HEK293T (cell line): ENCODE data around the gene FGD5.

Experiments
- CTCF ChIA-PET: fragments of 350-600 bp; formaldehyde crosslinking; extraction: SDS; loops from one replicate; lab custom pipeline; 2021; ENCODE audit warnings: antibody characterized with exemption, inconsistent platforms; lab: Yijun Ruan, JAX
- POLR2A ChIA-PET: fragments of 350-600 bp; formaldehyde crosslinking; extraction: SDS; loops from one replicate; lab custom pipeline; 2020; ENCODE audit warnings: antibody characterized with exemption, inconsistent platforms; lab: Yijun Ruan, JAX
- DNase-seq: peaks from one replicate; pipeline ENCODE4 v3.0.0; 2012; ENCODE audit warnings: mixed read lengths; ENCODE audit errors: extremely low spot score
- ARNT ChIP-seq: fragments of 450-650 bp; IDR thresholded peaks from 2 replicates; pipeline ENCODE4 v1.6.1; 2017; ENCODE audit warnings: mild to moderate bottlenecking
- BHLHE40 ChIP-seq: fragments of 450-650 bp; IDR thresholded peaks from 2 replicates; pipeline ENCODE4 v1.6.1; 2016; ENCODE audit warnings: mild to moderate bottlenecking, moderate library complexity, borderline replicate concordance
- CTBP1 ChIP-seq: fragments of 450-650 bp; IDR thresholded peaks from 2 replicates; pipeline ENCODE4 v1.6.1; 2016; ENCODE audit warnings: borderline replicate concordance
- ELF4 ChIP-seq: fragments of 450-650 bp; IDR thresholded peaks from 2 replicates; pipeline ENCODE4 v1.6.1; 2017; ENCODE audit warnings: antibody characterized with exemption
- FOXA1 ChIP-seq: fragments of 450-650 bp; IDR thresholded peaks from 2 replicates; pipeline ENCODE4 v1.6.1; 2016; ENCODE audit warnings: mild to moderate bottlenecking
- FOXK2 ChIP-seq: fragments of 450-650 bp; IDR thresholded peaks from 2 replicates; pipeline ENCODE4 v1.6.1; 2016; ENCODE audit warnings: mild to moderate bottlenecking
- FOXM1 ChIP-seq: fragments of 450-650 bp; IDR thresholded peaks from 2 replicates; pipeline ENCODE4 v1.6.1; 2017; ENCODE audit warnings: mild to moderate bottlenecking, borderline replicate concordance
- HDGF ChIP-seq: fragments of 450-650 bp; IDR thresholded peaks from 2 replicates; pipeline ENCODE4 v1.6.1; 2017; ENCODE audit warnings: antibody characterized with exemption, borderline replicate concordance
- L3MBTL2 ChIP-seq: fragments of 450-650 bp; conservative IDR thresholded peaks from 2 replicates; pipeline ENCODE4 v1.6.1; 2016; ENCODE audit warnings: mild to moderate bottlenecking
- LEF1 ChIP-seq: fragments of 450-650 bp; IDR thresholded peaks from 2 replicates; pipeline ENCODE4 v1.6.1; 2017; ENCODE audit warnings: mild to moderate bottlenecking, borderline replicate concordance
- NFRKB ChIP-seq: fragments of 450-650 bp; IDR thresholded peaks from 2 replicates; pipeline ENCODE4 v1.6.1; 2016; ENCODE audit warnings: mild to moderate bottlenecking, moderate library complexity
- SP1 ChIP-seq: fragments of 450-650 bp; IDR thresholded peaks from 2 replicates; pipeline ENCODE4 v1.6.1; 2017
- SUZ12 ChIP-seq: fragments of 450-650 bp; IDR thresholded peaks from 2 replicates; pipeline ENCODE4 v1.6.1; 2016; ENCODE audit warnings: mild to moderate bottlenecking
- TARDBP ChIP-seq: fragments of 450-650 bp; IDR thresholded peaks from 2 replicates; pipeline ENCODE4 v1.6.1; 2016
- ZNF384 ChIP-seq: fragments of 450-650 bp; IDR thresholded peaks from 2 replicates; pipeline ENCODE4 v1.6.1; 2016
- TF ChIP-seq, protein P1 (sequence below): fragments of 450-650 bp; IDR thresholded peaks from 2 replicates; pipeline ENCODE4 v1.6.1; 2016

FGD5 gene

DNA sequence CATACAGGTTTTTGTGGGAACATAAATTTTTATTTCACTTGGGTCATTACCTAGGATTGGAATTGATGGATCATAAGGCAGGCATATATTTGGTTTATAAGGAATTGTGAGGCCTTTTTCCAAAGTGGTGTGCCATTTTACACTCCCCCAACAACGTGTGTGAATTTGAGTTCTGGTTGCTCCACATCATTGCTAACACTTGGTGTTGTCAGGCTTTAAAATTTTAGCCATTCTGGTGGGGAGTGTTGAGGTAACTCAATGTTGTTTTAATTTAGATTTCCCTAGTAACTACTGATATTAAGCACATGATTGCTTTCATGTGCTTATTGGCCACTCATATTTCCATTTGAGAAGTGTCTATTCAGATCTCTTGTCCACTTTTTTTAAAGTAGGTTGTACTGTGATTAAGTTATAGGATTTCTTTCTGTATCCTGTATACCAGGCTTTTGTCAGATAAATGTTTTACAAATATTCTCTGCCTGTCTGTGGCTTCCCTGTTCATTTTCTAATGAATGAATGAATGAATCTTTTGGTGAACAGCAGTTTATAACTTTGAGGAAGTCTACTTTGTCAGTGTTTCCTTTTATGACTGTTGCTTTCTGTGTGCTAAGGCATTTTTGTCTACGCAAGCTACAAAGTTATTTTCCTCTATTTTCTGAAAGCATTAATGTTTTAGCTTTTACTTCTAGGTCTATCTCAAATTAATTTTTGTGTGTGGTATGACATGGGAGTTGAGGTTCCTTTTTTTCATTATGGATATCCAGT lies 110.7 kb downstream of the FGD5 start:
- TF ChIP-seq L3MBTL2 (no peak), HDGF (no peak), BHLHE40 (no peak), FOXA1 (no peak), SP1 (no peak), CTBP1 (no peak), TARDBP (no peak)
- TF ChIP-seq, protein P1, sequence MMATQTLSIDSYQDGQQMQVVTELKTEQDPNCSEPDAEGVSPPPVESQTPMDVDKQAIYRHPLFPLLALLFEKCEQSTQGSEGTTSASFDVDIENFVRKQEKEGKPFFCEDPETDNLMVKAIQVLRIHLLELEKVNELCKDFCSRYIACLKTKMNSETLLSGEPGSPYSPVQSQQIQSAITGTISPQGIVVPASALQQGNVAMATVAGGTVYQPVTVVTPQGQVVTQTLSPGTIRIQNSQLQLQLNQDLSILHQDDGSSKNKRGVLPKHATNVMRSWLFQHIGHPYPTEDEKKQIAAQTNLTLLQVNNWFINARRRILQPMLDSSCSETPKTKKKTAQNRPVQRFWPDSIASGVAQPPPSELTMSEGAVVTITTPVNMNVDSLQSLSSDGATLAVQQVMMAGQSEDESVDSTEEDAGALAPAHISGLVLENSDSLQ, result no peak
- ChIA-PET CTCF (no interaction called here), POLR2A (no interaction called here)
- DNase-seq, result no peak

DNA sequence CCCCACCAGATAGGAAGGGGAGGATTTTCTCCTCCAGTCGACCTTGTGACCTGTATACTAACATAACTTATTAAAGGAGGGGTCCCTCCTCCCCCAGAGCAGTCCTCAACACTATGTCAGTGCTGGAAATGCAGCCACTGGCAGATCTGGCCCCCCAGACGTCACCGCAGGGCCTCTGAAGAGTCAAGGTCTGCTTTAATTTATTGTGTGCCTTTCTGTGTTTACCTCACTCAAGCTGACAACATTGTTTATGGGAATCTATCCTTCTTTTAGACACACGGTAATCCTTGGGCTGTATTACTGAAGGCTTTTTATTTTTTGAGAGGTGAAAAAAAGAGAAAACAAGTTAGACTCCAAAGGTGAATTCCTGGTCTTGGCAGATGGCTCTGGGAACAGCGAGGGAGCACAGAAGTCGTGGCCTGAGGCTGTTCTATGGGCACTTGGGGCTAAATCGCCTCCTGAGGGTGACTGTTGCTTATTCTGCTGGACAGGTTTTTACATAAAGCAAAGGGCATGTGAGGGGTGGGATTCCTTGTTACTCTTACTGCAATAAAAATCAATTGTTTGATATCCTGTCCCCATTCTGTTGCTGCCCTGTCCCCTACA lies 115.2 kb downstream of the FGD5 start:
- no peak for DNase-seq
- CTCF ChIA-PET, result interaction anchor here (0.8 kb wide), 1 partner anchor 117 kb away, joined by 3 read pairs; no protein-coding TSS in a partner anchor
- TF ChIP-seq NFRKB, result no peak
- TF ChIP-seq, protein P1, result peak; percentile 73
- POLR2A ChIA-PET, result interaction anchor here (1.0 to 1.1 kb wide), 2 partner anchors 13 to 131 kb away, joined by 3 to 4 read pairs; partner anchors contain the start of genes MRPS25 and NR2C2

DNA sequence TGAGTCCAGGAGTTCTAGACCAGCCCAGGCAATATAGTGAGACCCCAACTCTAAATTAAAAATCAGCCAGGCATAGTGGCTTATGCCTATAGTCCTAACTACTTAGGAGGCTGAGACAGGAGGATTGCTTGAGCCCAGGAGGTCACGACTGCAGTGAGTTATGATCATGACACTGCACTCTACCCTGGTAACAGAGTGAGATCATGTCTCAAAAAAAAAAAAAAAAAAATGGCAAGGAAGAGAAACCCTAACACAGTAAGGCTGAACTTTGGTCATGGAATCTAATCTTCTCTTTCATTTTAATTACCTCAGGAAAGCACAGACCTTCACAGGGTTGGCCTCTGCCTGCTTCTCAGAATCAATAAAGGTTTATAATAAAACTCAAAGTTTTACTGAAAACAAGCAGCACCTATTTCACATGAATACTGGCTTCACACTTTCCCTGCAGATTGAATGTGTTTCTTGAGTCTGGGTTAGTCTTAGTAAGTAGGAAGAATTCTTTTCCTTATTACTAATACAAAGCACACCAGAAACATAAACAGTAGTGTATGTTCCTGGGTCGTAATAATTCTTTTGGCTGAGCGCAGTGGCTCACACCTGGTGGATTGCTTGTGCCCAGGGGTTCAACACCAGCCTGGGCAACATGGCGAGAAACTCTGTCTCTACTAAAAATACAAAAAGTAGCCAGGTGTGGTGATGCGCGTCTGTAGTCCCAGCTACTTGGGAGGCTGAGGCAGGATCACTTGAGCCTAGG lies 117.0 kb downstream of the FGD5 start:
- ChIA-PET POLR2A (no interaction called here), CTCF (no interaction called here)
- no peak for DNase-seq
- TF ChIP-seq CTBP1 (no peak), TARDBP (no peak), ZNF384 (peak; percentile 78)
- TF ChIP-seq, protein P1, result peak; percentile 77; the same call in 1 of the 2 replicates

DNA sequence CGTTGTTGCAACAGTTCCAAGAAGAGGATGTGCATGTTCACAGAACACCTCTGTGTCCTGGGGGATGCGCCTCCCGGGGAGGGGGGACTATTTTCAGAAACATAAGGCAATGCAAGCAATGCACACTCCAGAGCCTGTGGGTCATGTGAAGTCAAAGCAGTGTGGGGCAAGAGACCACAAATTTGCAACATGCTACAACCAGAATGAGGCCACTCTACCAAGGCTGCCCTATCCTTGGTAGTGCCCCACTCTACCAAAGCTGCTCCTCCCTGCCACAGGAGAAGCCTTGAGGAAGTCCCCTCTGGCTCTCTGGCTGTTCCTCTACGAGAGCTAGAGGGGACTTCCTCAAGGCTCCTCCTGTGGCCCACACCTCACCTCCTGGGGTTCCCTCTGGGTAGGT lies 120.2 kb downstream of the FGD5 start:
- CTCF ChIA-PET, result interaction anchor here (0.6 kb wide), 1 partner anchor 26 kb away, joined by 9 read pairs; no protein-coding TSS in a partner anchor
- no peak for DNase-seq
- POLR2A ChIA-PET, result no interaction called here
- TF ChIP-seq L3MBTL2 (no peak), LEF1 (no peak), BHLHE40 (no peak), CTBP1 (no peak), SUZ12 (no peak), FOXA1 (no peak), NFRKB (no peak), FOXK2 (no peak), SP1 (no peak), ARNT (no peak), TARDBP (no peak), ELF4 (no peak), HDGF (no peak), FOXM1 (no peak), ZNF384 (no peak)
- TF ChIP-seq, protein P1, result no peak

DNA sequence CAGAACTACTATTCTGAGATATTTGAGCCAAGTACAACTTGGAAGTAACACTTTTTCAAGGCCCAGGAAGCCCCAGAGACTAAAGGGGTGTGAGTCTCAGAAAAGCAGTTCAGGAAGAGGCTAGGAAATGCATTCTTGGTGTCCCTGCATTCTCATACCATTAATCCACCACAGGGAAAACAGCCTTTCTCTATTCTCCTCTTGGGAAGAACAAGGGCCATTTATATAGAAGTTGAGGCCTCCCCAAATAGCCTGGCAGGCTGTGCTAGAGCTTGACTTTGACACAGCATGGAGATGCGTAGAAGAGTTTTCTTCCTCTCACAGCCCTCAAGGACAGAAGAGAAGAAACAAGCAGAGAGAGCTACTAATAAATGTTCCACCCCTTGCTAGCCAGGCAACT lies 123.1 kb downstream of the FGD5 start:
- ChIA-PET POLR2A (no interaction called here), CTCF (no interaction called here)
- no peak for DNase-seq
- TF ChIP-seq NFRKB (no peak), FOXM1 (no peak), SP1 (no peak), BHLHE40 (no peak), ELF4 (no peak), ARNT (no peak), TARDBP (no peak), CTBP1 (no peak), SUZ12 (no peak), HDGF (no peak), L3MBTL2 (no peak), ZNF384 (no peak), LEF1 (no peak), FOXA1 (no peak), FOXK2 (no peak)
- TF ChIP-seq, protein P1, result no peak
